GM12878 (cell line): ENCODE measurements around the gene OR2AG2. TPM values are rescaled to one million over a fixed set of nuclear protein-coding genes. Genes with fewer than 3 reads are reported as not detected.

Experiments
- EP300 ChIP-seq, 2 experiments: fragments of 150-350 bp in 1 of 2; IDR thresholded peaks; 2 replicates each; pipeline ENCODE4 v1.6.1; 2011 to 2012; ENCODE audit warnings: low read depth in 2 of 2, low read length in 2 of 2, borderline replicate concordance in 1 of 2, improper control_type of control experiment in 1 of 2, inconsistent platforms in 1 of 2; ENCODE audit not compliant: control insufficient read depth in 1 of 2
- GABPA ChIP-seq: IDR thresholded peaks from 2 replicates; pipeline ENCODE4 v1.6.1; 2014; ENCODE audit warnings: antibody characterized with exemption, low read depth, mild to moderate bottlenecking, inconsistent platforms
- IKZF1 ChIP-seq: fragments of 450-650 bp; conservative IDR thresholded peaks from 2 replicates; pipeline ENCODE4 v1.6.1; 2017; ENCODE audit warnings: antibody characterized with exemption, mild to moderate bottlenecking
- JUND ChIP-seq: IDR thresholded peaks from 2 replicates; pipeline ENCODE4 v1.6.1; 2012; ENCODE audit warnings: low read depth, mild to moderate bottlenecking, low read length, improper control_type of control experiment, moderate library complexity
- KLF5 ChIP-seq: fragments of 450-650 bp; IDR thresholded peaks from 2 replicates; pipeline ENCODE4 v1.6.1; 2014; ENCODE audit warnings: mild to moderate bottlenecking; ENCODE audit not compliant: partially characterized antibody
- MEF2B ChIP-seq: fragments of 450-650 bp; IDR thresholded peaks from 2 replicates; pipeline ENCODE4 v1.6.1; 2018; ENCODE audit warnings: mild to moderate bottlenecking, moderate library complexity; ENCODE audit not compliant: partially characterized antibody, poor library complexity, severe bottlenecking
- MYB ChIP-seq: fragments of 150-350 bp; IDR thresholded peaks from 2 replicates; pipeline ENCODE4 v1.6.1; 2014; ENCODE audit warnings: mild to moderate bottlenecking, low read depth, low read length, borderline replicate concordance
- POLR2A ChIP-seq: IDR thresholded peaks from 2 replicates; pipeline ENCODE4 v1.6.1; 2011; ENCODE audit warnings: low read depth, mild to moderate bottlenecking, low read length
- POLR2AphosphoS5 ChIP-seq: IDR thresholded peaks from 2 replicates; pipeline ENCODE4 v1.6.1; 2011; ENCODE audit warnings: mild to moderate bottlenecking, low read length, inconsistent platforms
- SP1 ChIP-seq: IDR thresholded peaks from one replicate; pipeline ENCODE4 v1.6.1; 2011; ENCODE audit warnings: low read depth, low read length
- SUPT20H ChIP-seq: IDR thresholded peaks from 2 replicates; pipeline ENCODE4 v1.6.1; 2011; ENCODE audit warnings: low read depth, mild to moderate bottlenecking, low read length, moderate library complexity, borderline replicate concordance; ENCODE audit not compliant: control insufficient read depth
- YBX1 ChIP-seq: fragments of 450-650 bp; IDR thresholded peaks from 2 replicates; pipeline ENCODE4 v1.6.1; 2016; ENCODE audit warnings: antibody characterized with exemption
- ZNF274 ChIP-seq: IDR thresholded peaks from one replicate; pipeline ENCODE4 v1.8.0; 2011; ENCODE audit not compliant: insufficient read length, insufficient read depth
- polyA plus RNA-seq, 11 experiments: library from polyadenylated mRNA; depleted of rRNA in 4 of 11; unstranded in 6 of 11; stranded (reverse) in 5 of 11; fragments of >200 nt; fragmentation: Nextera tagmentation in 4 of 11; fragmentation: Illumina TruSeq in 1 of 11; extraction: Ambion mirVana in 4 of 11; extraction: Trizol in 1 of 11; gene quantifications; 1 replicate in 1 of 11; 2 replicates in 10 of 11; pipeline versions ENCODE4 v1.2.1 to v1.2.3, GENCODE V29; 2011 to 2016; ENCODE audit warnings: inconsistent platforms in 2 of 11, missing spikeins in 2 of 11, low read depth in 1 of 11
- total RNA-seq, 4 experiments: library from RNA; depleted of rRNA in 3 of 4; stranded (reverse); fragments of >200 nt in 3 of 4; fragmentation: Illumina TruSeq in 1 of 4; extraction: Trizol in 1 of 4; gene quantifications; 2 replicates each; pipeline versions ENCODE4 v1.2.1 to v1.2.3, GENCODE V29; 2013 to 2021
- TF ChIP-seq, protein P1 (sequence below): fragments of 450-650 bp; IDR thresholded peaks from 2 replicates; pipeline ENCODE4 v1.6.1; 2016; ENCODE audit warnings: mild to moderate bottlenecking, moderate library complexity, borderline replicate concordance
- TF ChIP-seq, protein P2 (sequence below): IDR thresholded peaks from 2 replicates; pipeline ENCODE4 v1.6.1; 2012; ENCODE audit warnings: low read depth, low read length, improper control_type of control experiment
- TF ChIP-seq, protein P3 (sequence below): fragments of 450-650 bp; formaldehyde crosslinking; IDR thresholded peaks from 2 replicates; pipeline ENCODE4 v1.5.0; 2022; ENCODE audit warnings: mild to moderate bottlenecking, missing genetic modification characterization

OR2AG2 gene
- total and polyA plus RNA-seq, 10 of the 15 experiments (the other 5 are each of a cell fraction or from before 2014, with no cell fraction given) = 0.01 to 0.09 (median 0.07) TPM; not detected in 6

DNA sequence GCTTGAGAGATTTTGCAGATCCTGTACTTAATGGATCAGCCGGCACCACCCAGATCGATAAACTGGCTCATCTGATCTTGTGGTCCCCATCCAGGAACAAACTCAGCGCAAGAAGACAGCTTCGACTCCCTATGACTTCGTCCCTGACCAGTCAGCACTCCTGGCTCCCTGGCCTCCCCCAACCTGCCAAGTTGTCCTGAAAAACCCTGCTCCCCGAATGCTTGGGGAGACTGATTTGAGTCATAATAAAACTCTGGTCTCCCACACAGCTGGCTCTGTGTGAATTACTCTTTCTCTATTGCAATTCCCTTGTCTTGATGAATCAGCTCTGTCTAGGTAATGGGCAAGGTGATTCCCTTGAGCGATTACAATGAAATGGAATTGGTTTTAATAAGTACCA is 29.5 kb downstream of the OR2AG2 start (continued):
- TF ChIP-seq, protein P1, sequence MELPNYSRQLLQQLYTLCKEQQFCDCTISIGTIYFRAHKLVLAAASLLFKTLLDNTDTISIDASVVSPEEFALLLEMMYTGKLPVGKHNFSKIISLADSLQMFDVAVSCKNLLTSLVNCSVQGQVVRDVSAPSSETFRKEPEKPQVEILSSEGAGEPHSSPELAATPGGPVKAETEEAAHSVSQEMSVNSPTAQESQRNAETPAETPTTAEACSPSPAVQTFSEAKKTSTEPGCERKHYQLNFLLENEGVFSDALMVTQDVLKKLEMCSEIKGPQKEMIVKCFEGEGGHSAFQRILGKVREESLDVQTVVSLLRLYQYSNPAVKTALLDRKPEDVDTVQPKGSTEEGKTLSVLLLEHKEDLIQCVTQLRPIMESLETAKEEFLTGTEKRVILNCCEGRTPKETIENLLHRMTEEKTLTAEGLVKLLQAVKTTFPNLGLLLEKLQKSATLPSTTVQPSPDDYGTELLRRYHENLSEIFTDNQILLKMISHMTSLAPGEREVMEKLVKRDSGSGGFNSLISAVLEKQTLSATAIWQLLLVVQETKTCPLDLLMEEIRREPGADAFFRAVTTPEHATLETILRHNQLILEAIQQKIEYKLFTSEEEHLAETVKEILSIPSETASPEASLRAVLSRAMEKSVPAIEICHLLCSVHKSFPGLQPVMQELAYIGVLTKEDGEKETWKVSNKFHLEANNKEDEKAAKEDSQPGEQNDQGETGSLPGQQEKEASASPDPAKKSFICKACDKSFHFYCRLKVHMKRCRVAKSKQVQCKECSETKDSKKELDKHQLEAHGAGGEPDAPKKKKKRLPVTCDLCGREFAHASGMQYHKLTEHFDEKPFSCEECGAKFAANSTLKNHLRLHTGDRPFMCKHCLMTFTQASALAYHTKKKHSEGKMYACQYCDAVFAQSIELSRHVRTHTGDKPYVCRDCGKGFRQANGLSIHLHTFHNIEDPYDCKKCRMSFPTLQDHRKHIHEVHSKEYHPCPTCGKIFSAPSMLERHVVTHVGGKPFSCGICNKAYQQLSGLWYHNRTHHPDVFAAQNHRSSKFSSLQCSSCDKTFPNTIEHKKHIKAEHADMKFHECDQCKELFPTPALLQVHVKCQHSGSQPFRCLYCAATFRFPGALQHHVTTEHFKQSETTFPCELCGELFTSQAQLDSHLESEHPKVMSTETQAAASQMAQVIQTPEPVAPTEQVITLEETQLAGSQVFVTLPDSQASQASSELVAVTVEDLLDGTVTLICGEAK = no peak
- TF ChIP-seq JUND = no peak
- TF ChIP-seq POLR2A = no peak
- TF ChIP-seq SP1 = no peak
- TF ChIP-seq POLR2AphosphoS5 = no peak
- no peak for TF ChIP-seq YBX1
- no peak for TF ChIP-seq SUPT20H
- TF ChIP-seq, protein P2, sequence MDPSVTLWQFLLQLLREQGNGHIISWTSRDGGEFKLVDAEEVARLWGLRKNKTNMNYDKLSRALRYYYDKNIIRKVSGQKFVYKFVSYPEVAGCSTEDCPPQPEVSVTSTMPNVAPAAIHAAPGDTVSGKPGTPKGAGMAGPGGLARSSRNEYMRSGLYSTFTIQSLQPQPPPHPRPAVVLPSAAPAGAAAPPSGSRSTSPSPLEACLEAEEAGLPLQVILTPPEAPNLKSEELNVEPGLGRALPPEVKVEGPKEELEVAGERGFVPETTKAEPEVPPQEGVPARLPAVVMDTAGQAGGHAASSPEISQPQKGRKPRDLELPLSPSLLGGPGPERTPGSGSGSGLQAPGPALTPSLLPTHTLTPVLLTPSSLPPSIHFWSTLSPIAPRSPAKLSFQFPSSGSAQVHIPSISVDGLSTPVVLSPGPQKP = no peak
- TF ChIP-seq IKZF1 = peak; percentile 68; the same call in 1 of the 2 replicates
- TF ChIP-seq, protein P3, sequence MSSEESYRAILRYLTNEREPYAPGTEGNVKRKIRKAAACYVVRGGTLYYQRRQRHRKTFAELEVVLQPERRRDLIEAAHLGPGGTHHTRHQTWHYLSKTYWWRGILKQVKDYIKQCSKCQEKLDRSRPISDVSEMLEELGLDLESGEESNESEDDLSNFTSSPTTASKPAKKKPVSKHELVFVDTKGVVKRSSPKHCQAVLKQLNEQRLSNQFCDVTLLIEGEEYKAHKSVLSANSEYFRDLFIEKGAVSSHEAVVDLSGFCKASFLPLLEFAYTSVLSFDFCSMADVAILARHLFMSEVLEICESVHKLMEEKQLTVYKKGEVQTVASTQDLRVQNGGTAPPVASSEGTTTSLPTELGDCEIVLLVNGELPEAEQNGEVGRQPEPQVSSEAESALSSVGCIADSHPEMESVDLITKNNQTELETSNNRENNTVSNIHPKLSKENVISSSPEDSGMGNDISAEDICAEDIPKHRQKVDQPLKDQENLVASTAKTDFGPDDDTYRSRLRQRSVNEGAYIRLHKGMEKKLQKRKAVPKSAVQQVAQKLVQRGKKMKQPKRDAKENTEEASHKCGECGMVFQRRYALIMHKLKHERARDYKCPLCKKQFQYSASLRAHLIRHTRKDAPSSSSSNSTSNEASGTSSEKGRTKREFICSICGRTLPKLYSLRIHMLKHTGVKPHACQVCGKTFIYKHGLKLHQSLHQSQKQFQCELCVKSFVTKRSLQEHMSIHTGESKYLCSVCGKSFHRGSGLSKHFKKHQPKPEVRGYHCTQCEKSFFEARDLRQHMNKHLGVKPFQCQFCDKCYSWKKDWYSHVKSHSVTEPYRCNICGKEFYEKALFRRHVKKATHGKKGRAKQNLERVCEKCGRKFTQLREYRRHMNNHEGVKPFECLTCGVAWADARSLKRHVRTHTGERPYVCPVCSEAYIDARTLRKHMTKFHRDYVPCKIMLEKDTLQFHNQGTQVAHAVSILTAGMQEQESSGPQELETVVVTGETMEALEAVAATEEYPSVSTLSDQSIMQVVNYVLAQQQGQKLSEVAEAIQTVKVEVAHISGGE (CRISPR knock-in tag) = no peak
- no peak for TF ChIP-seq KLF5
- no peak for TF ChIP-seq ZNF274
- peak; percentile 16 for TF ChIP-seq MEF2B
- no peak for TF ChIP-seq MYB
- TF ChIP-seq EP300 (IDR thresholded peaks at IDR 0.05; ENCODE audit: borderline replicate concordance in 1 of 2, control insufficient read depth in 1 of 2, low read depth in 2 of 2, low read length in 2 of 2) = no peak
- no peak for TF ChIP-seq GABPA
